Subcutaneous abdominal adipose tissue (tissue), 5 donors: Measurements from ENCODE around the gene PLSCR4.

Experiments
- H3K27ac ChIP-seq: one replicate; pipeline ENCODE4 v1.7.0; 2013; ENCODE audit warnings: low read depth, mild to moderate bottlenecking, inconsistent platforms, low read length, moderate library complexity
- H3K27me3 ChIP-seq, 5 donors: one replicate each; pipeline ENCODE4 v1.7.0; 2013; ENCODE audit warnings: low read length in 5 of 5, inconsistent platforms in 1 of 5; ENCODE audit not compliant: control insufficient read depth in 5 of 5, insufficient read depth in 4 of 5
- H3K36me3 ChIP-seq, 5 donors: one replicate each; pipeline ENCODE4 v1.7.0; 2013; ENCODE audit warnings: low read length in 5 of 5; ENCODE audit not compliant: control insufficient read depth in 5 of 5, insufficient read depth in 5 of 5
- H3K4me1 ChIP-seq, 5 donors: one replicate each; pipeline ENCODE4 v1.7.0; 2013; ENCODE audit warnings: low read length in 5 of 5, mild to moderate bottlenecking in 3 of 5, moderate library complexity in 1 of 5; ENCODE audit not compliant: control insufficient read depth in 5 of 5, insufficient read depth in 5 of 5
- H3K4me3 ChIP-seq, 5 donors: one replicate each; pipeline ENCODE4 v1.7.0; 2013; ENCODE audit warnings: low read length in 5 of 5, low read depth in 1 of 5
- H3K9ac ChIP-seq, 5 donors: one replicate each; pipeline ENCODE4 v1.7.0; 2013; ENCODE audit warnings: low read length in 5 of 5, mild to moderate bottlenecking in 4 of 5, moderate library complexity in 3 of 5
- H3K9me3 ChIP-seq, 5 donors: one replicate each; pipeline ENCODE4 v1.7.0; 2013; ENCODE audit warnings: low read length in 5 of 5; ENCODE audit not compliant: control insufficient read depth in 5 of 5
- donor health status: healthy.
- donor health status: healthy.
- donor health status: healthy.
- donor health status: healthy.
- donor health status: healthy.

Gene PLSCR4

GRCh38 chr3:146159616-146160320 lies 91.1 kb downstream of the PLSCR4 start:
- H3K9ac ChIP-seq, result peak overlapping the region; percentile 66 to 94 (median 91)
- H3K4me1 ChIP-seq, result peaks cover 4 to 70% (median 61%) of the 10 kb centered on the region in 5 donors
- no peaks in the 10 kb centered on the region for H3K9me3 ChIP-seq
- H3K27ac ChIP-seq, result peak overlapping the region; percentile 99
- peak overlapping the region; percentile 79 to 98 (median 83) for H3K4me3 ChIP-seq
- no peaks in the 10 kb centered on the region for H3K27me3 ChIP-seq
- H3K36me3 ChIP-seq, result no peaks in the 10 kb centered on the region

GRCh38 chr3:146159037-146159436 lies 91.9 kb downstream of the PLSCR4 start:
- H3K4me3 ChIP-seq, result peak overlapping the region; percentile 79 to 98 (median 83)
- H3K36me3 ChIP-seq, result no peaks in the 10 kb centered on the region
- peak overlapping the region; percentile 99 for H3K27ac ChIP-seq
- H3K9ac ChIP-seq, result peak overlapping the region; percentile 66 to 94 (median 84)
- H3K4me1 ChIP-seq, result peaks cover 4 to 72% (median 63%) of the 10 kb centered on the region in 5 donors
- no peaks in the 10 kb centered on the region for H3K9me3 ChIP-seq
- no peaks in the 10 kb centered on the region for H3K27me3 ChIP-seq

- Histone ChIP-seq H3K27ac (peak overlapping the region; percentile 99), H3K9ac (peak overlapping the region in 3 of 5 donors; percentile 44 to 94 (median 59)), H3K36me3 (no peaks in the 10 kb centered on the region), H3K4me1 (peaks cover 4 to 67% (median 58%) of the 10 kb centered on the region in 5 donors), H3K9me3 (no peaks in the 10 kb centered on the region), H3K27me3 (no peaks in the 10 kb centered on the region), H3K4me3 (peak overlapping the region; percentile 8 to 95 (median 47))
These were observed 93.4 kb downstream of the PLSCR4 start for GRCh38 chr3:146157325-146158060.

GRCh38 chr3:146156666-146157314 lies 94.1 kb downstream of the PLSCR4 start:
- Histone ChIP-seq H3K27ac (peak overlapping the region; percentile 99), H3K9me3 (no peaks in the 10 kb centered on the region), H3K4me3 (peak overlapping the region; percentile 32 to 62 (median 44)), H3K4me1 (peaks cover under 1 to 63% (median 54%) of the 10 kb centered on the region in 5 donors), H3K9ac (peak overlapping the region; percentile 40 to 94 (median 51)), H3K36me3 (no peaks in the 10 kb centered on the region), H3K27me3 (no peaks in the 10 kb centered on the region)

GRCh38 chr3:146156095-146156494 lies 94.8 kb downstream of the PLSCR4 start:
- Histone ChIP-seq H3K4me1 (peaks cover 0 to 61% (median 47%) of the 10 kb centered on the region in 5 donors), H3K36me3 (peaks cover 0 to 4% (median 0%) of the 10 kb centered on the region in 5 donors), H3K27ac (peak overlapping the region; percentile 99), H3K9me3 (no peaks in the 10 kb centered on the region), H3K9ac (peak overlapping the region; percentile 40 to 94 (median 51)), H3K4me3 (peak overlapping the region; percentile 32 to 62 (median 44)), H3K27me3 (no peaks in the 10 kb centered on the region)

- no peak overlapping the region for H3K9ac ChIP-seq
- no peak overlapping the region for H3K27ac ChIP-seq
- no peaks in the 10 kb centered on the region for H3K27me3 ChIP-seq
- peaks cover 0 to 53% (median 40%) of the 10 kb centered on the region in 5 donors for H3K4me1 ChIP-seq
- H3K36me3 ChIP-seq, result peaks cover 0 to 4% (median 0%) of the 10 kb centered on the region in 5 donors
- H3K4me3 ChIP-seq, result no peak overlapping the region
- H3K9me3 ChIP-seq, result no peaks in the 10 kb centered on the region
These were observed 95.9 kb downstream of the PLSCR4 start for GRCh38 chr3:146154995-146155394.

GRCh38 chr3:146154316-146154715 lies 96.6 kb downstream of the PLSCR4 start:
- peaks cover 0 to 52% (median 36%) of the 10 kb centered on the region in 5 donors for H3K4me1 ChIP-seq

GRCh38 chr3:146153429-146153828 lies 97.5 kb downstream of the PLSCR4 start:
- Histone ChIP-seq H3K9me3 (no peaks in the 10 kb centered on the region), H3K4me1 (peaks cover 0 to 47% (median 29%) of the 10 kb centered on the region in 5 donors), H3K4me3 (no peak overlapping the region), H3K27me3 (no peaks in the 10 kb centered on the region), H3K36me3 (peaks cover 0 to 4% (median 0%) of the 10 kb centered on the region in 5 donors), H3K27ac (no peak overlapping the region), H3K9ac (no peak overlapping the region)

More at GRCh38 chr3:146154316-146154715, 96.6 kb downstream of the PLSCR4 start:
- Histone ChIP-seq H3K36me3 (peaks cover 0 to 4% (median 0%) of the 10 kb centered on the region in 5 donors), H3K4me3 (no peak overlapping the region), H3K27me3 (no peaks in the 10 kb centered on the region), H3K9ac (no peak overlapping the region), H3K9me3 (no peaks in the 10 kb centered on the region), H3K27ac (no peak overlapping the region)

- H3K9me3 ChIP-seq, result no peaks in the 10 kb centered on the region
- no peak overlapping the region for H3K4me3 ChIP-seq
- H3K4me1 ChIP-seq, result peaks cover 0 to 46% (median 25%) of the 10 kb centered on the region in 5 donors
- H3K27ac ChIP-seq, result peak overlapping the region; percentile 2
- peaks cover 0 to 4% (median 0%) of the 10 kb centered on the region in 5 donors for H3K36me3 ChIP-seq
- no peak overlapping the region for H3K9ac ChIP-seq
- H3K27me3 ChIP-seq, result no peaks in the 10 kb centered on the region
These were observed 98.1 kb downstream of the PLSCR4 start for GRCh38 chr3:146152834-146153233.
